HepG2 (cell line): Measurements from ENCODE around the gene ADM. TPM values are rescaled to one million over a fixed set of nuclear protein-coding genes. Genes with fewer than 3 reads are reported as not detected.
A peak's percentile ranks its signal among the peaks of the same experiment; 100 is the strongest.

ENCODE experiments used
- BRD4 ChIP-seq: sonication (generic); formaldehyde crosslinking; IDR thresholded peaks from 2 replicates; pipeline ENCODE4 v1.4.0; 2020; ENCODE audit warnings: missing genetic modification reagents
- CENPT ChIP-seq: sonication (generic); formaldehyde crosslinking; IDR thresholded peaks from 2 replicates; pipeline ENCODE4 v1.8.0; 2022; ENCODE audit warnings: low read depth, mild to moderate bottlenecking, moderate library complexity, missing genetic modification reagents
- DBP ChIP-seq: sonication (generic); formaldehyde crosslinking; IDR thresholded peaks from 2 replicates; pipeline ENCODE4 v1.4.0; 2020; ENCODE audit warnings: missing genetic modification reagents; ENCODE audit errors: not compliant biosample characterization
- EEA1 ChIP-seq: sonication (generic); formaldehyde crosslinking; IDR thresholded peaks from 2 replicates; pipeline ENCODE4 v1.5.1; 2020; ENCODE audit warnings: mild to moderate bottlenecking, missing genetic modification reagents, borderline replicate concordance
- EP300 ChIP-seq, 3 experiments: sonication (generic) in 1 of 3; formaldehyde crosslinking in 1 of 3; IDR thresholded peaks; 2 replicates each; pipeline versions ENCODE4 v1.5.1 to v1.6.1; 2011 to 2020; ENCODE audit warnings: low read depth in 2 of 3, low read length in 2 of 3, borderline replicate concordance in 1 of 3, improper control_type of control experiment in 1 of 3, mild to moderate bottlenecking in 1 of 3, missing genetic modification reagents in 1 of 3, moderate library complexity in 1 of 3
- HCFC1 ChIP-seq: fragments of 150-350 bp; IDR thresholded peaks from 2 replicates; pipeline ENCODE4 v1.6.1; 2014; ENCODE audit warnings: low read depth, low read length
- HDAC6 ChIP-seq: fragments of 200-600 bp; sonication (generic); IDR thresholded peaks from 2 replicates; pipeline ENCODE4 v1.7.0; 2017; ENCODE audit warnings: mild to moderate bottlenecking, antibody characterized with exemption, low read length, low read depth
- HMG20B ChIP-seq: conservative IDR thresholded peaks from 2 replicates; pipeline ENCODE4 v1.6.1; 2016; ENCODE audit warnings: missing genetic modification reagents, missing compliant biosample characterization
- ISL2 ChIP-seq: sonication (generic); formaldehyde crosslinking; IDR thresholded peaks from 2 replicates; pipeline ENCODE4 v1.5.0; 2020; ENCODE audit warnings: missing genetic modification reagents
- ISX ChIP-seq: sonication (generic); formaldehyde crosslinking; conservative IDR thresholded peaks from 2 replicates; pipeline ENCODE4 v1.5.0; 2020; ENCODE audit warnings: missing genetic modification reagents
- MED1 ChIP-seq: sonication (generic); formaldehyde crosslinking; IDR thresholded peaks from 2 replicates; pipeline ENCODE4 v1.4.0; 2020; ENCODE audit warnings: missing genetic modification reagents
- MLX ChIP-seq: IDR thresholded peaks from 2 replicates; pipeline ENCODE4 v1.6.1; 2016
- NR2F2 ChIP-seq: IDR thresholded peaks from 2 replicates; pipeline ENCODE4 v1.6.1; 2012; ENCODE audit warnings: low read depth, inconsistent platforms, borderline replicate concordance
- POGZ ChIP-seq: sonication (generic); formaldehyde crosslinking; IDR thresholded peaks from 2 replicates; pipeline ENCODE4 v1.4.0; 2020; ENCODE audit warnings: mild to moderate bottlenecking, missing genetic modification reagents
- TFDP2 ChIP-seq: sonication (generic); formaldehyde crosslinking; IDR thresholded peaks from 2 replicates; pipeline ENCODE4 v1.4.0; 2020; ENCODE audit warnings: missing genetic modification reagents
- XBP1 ChIP-seq: sonication (generic); formaldehyde crosslinking; IDR thresholded peaks from 2 replicates; pipeline ENCODE4 v1.5.0; 2020; ENCODE audit warnings: missing genetic modification reagents
- ZMYM4 ChIP-seq: sonication (generic); formaldehyde crosslinking; IDR thresholded peaks from 2 replicates; pipeline ENCODE4 v1.8.1; 2023; ENCODE audit warnings: mild to moderate bottlenecking, missing genetic modification reagents
- ZNF30 ChIP-seq: sonication (generic); formaldehyde crosslinking; IDR thresholded peaks from 2 replicates; pipeline ENCODE4 v1.5.0; 2020; ENCODE audit warnings: mild to moderate bottlenecking, missing genetic modification reagents
- ZNF414 ChIP-seq: sonication (generic); formaldehyde crosslinking; IDR thresholded peaks from 2 replicates; pipeline ENCODE4 v1.5.0; 2020; ENCODE audit warnings: missing genetic modification reagents
- ZNF501 ChIP-seq: sonication (generic); formaldehyde crosslinking; IDR thresholded peaks from 2 replicates; pipeline ENCODE4 v1.5.1; 2020; ENCODE audit warnings: mild to moderate bottlenecking, moderate library complexity, missing genetic modification reagents
- ZNF576 ChIP-seq: sonication (generic); formaldehyde crosslinking; IDR thresholded peaks from 2 replicates; pipeline ENCODE4 v1.4.0; 2020; ENCODE audit warnings: mild to moderate bottlenecking, missing genetic modification reagents
- ZNF746 ChIP-seq: sonication (generic); formaldehyde crosslinking; IDR thresholded peaks from 2 replicates; pipeline ENCODE4 v1.8.0; 2022; ENCODE audit warnings: mild to moderate bottlenecking, missing genetic modification reagents
- ZNF761 ChIP-seq: sonication (generic); formaldehyde crosslinking; conservative IDR thresholded peaks from 2 replicates; pipeline ENCODE4 v1.4.0; 2020; ENCODE audit warnings: mild to moderate bottlenecking, missing genetic modification reagents
- ZNF788 ChIP-seq: sonication (generic); formaldehyde crosslinking; IDR thresholded peaks from 2 replicates; pipeline ENCODE4 v1.5.0; 2020; ENCODE audit warnings: mild to moderate bottlenecking, missing genetic modification reagents, borderline replicate concordance
- ZSCAN12 ChIP-seq: sonication (generic); formaldehyde crosslinking; IDR thresholded peaks from 2 replicates; pipeline ENCODE4 v1.9.0; 2021; ENCODE audit warnings: mild to moderate bottlenecking, missing genetic modification reagents
- polyA plus RNA-seq, 8 experiments: library from polyadenylated mRNA; depleted of rRNA in 3 of 8; stranded (reverse) in 7 of 8; unstranded in 1 of 8; fragments of >200 nt; fragmentation: Illumina TruSeq in 4 of 8; extraction: Trizol in 4 of 8; gene quantifications; 2 replicates each; pipeline versions ENCODE4 v1.2.1 to v1.2.3, GENCODE V29; 2011 to 2016; ENCODE audit warnings: low read depth in 4 of 8, missing spikeins in 1 of 8, mixed read lengths in 1 of 8; ENCODE audit not compliant: insufficient read depth in 1 of 8
- total RNA-seq, 5 experiments: library from RNA; depleted of rRNA; stranded (reverse); fragments of >200 nt; fragmentation: Illumina TruSeq; extraction: Trizol; gene quantifications; 2 replicates each; pipeline ENCODE4 v1.2.3, GENCODE V29; 2016; ENCODE audit warnings: low read depth in 1 of 5

The ADM gene
- total and polyA plus RNA-seq, 2 of the 13 experiments (the other 11 are each of a cell fraction or from before 2014, with no cell fraction given) = 10.7 to 26.1 TPM

- TF ChIP-seq HMG20B (no peak), EP300 (IDR thresholded peaks at IDR 0.05; ENCODE audit: low read depth in 2 of 2, low read length in 2 of 2) (0 out of 4 replicates have a peak, but pooled peaks of 1 of the 2 experiments have one; percentile 28), EP300 (CRISPR knock-in tag; IDR thresholded peaks at IDR 0.05; ENCODE audit: borderline replicate concordance) (0 out of 2 replicates have a peak, but pooled peaks have one; percentile 29), ZNF501 (CRISPR knock-in tag) (peak; percentile 68; the same call in 1 of the 2 replicates), POGZ (CRISPR knock-in tag) (peak; percentile 15; the same call in 1 of the 2 replicates), MLX (CRISPR knock-in tag) (0 out of 2 replicates have a peak, but pooled peaks have one; percentile 28), ISX (no peak), ZSCAN12 (CRISPR knock-in tag) (0 out of 2 replicates have a peak, but pooled peaks have one; percentile 65), BRD4 (CRISPR knock-in tag) (peak; percentile 43; the same call in 1 of the 2 replicates), ZNF414 (CRISPR knock-in tag) (peak; percentile 76; the same call in 1 of the 2 replicates), NR2F2 (peak; percentile 48; the same call in 1 of the 2 replicates), ZNF746 (CRISPR knock-in tag) (no peak; the same call in 1 of the 2 replicates), TFDP2 (CRISPR knock-in tag) (peak; percentile 80; the same call in 1 of the 2 replicates), XBP1 (CRISPR knock-in tag) (0 out of 2 replicates have a peak, but pooled peaks have one; percentile 22), ZNF576 (no peak), HDAC6 (no peak), CENPT (CRISPR knock-in tag) (no peak), ZNF788 (CRISPR knock-in tag) (peak; percentile 27; the same call in 1 of the 2 replicates), ZNF761 (CRISPR knock-in tag) (peak; percentile 53; the same call in 1 of the 2 replicates), ZMYM4 (peak; percentile 38; the same call in 1 of the 2 replicates), HCFC1 (0 out of 2 replicates have a peak, but pooled peaks have one; percentile 3), ZNF30 (CRISPR knock-in tag) (0 out of 2 replicates have a peak, but pooled peaks have one; percentile 47), ISL2 (CRISPR knock-in tag) (0 out of 2 replicates have a peak, but pooled peaks have one; percentile 34), MED1 (CRISPR knock-in tag) (peak; percentile 49; the same call in 1 of the 2 replicates), DBP (no peak), EEA1 (CRISPR knock-in tag) (0 out of 2 replicates have a peak, but pooled peaks have one; percentile 41)
Measured at GRCh38 chr11:10302744-10303557, 1.9 kb upstream of the ADM start (continued).
